ENCODE results near the gene SHISA5. TPM values are rescaled to one million over a fixed set of nuclear protein-coding genes. Genes with fewer than 3 reads are reported as not detected.
"Not testable (repeated sequence)": the region's sequence is repeated elsewhere in the genome, so short reads cannot be mapped to it uniquely, and the experiment has no call there.

The SHISA5 gene
- total and polyA plus RNA-seq, 4 donors = 40.7 to 104 (median 75.8) TPM

DNA sequence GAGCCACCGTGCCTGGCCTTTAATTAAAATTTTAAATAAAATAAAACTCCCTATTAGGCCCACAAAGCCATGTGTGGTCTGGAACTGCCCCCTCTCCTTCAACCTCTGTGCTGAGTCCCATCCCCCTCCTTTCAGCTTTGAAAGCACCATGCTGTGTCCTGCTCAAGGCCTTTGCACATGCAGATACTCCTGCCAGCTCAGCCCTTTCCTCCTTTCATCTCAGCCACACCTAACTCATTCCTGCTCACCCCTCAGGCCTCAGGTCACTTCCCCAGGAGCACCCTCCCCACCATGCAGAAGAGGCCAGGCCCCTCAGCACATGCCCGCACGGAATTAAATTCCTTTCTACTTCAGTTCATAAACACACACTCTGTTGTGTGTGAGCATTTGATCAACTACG, 29.4 kb downstream of the SHISA5 start:
- TF ChIP-seq EGR1 (IDR thresholded peaks at IDR 0.05; ENCODE audit: low read depth in 2 of 2) (no peak), TAF1 (conservative IDR thresholded peaks at IDR 0.05) (no peak), HNF4G (IDR thresholded peaks at IDR 0.05) (no peak), JUND (IDR thresholded peaks at IDR 0.05) (no peak), GABPA (IDR thresholded peaks at IDR 0.05 in 1 of 2, conservative IDR thresholded peaks at IDR 0.05 in 1 of 2) (no peak)
- TF ChIP-seq, protein P1, sequence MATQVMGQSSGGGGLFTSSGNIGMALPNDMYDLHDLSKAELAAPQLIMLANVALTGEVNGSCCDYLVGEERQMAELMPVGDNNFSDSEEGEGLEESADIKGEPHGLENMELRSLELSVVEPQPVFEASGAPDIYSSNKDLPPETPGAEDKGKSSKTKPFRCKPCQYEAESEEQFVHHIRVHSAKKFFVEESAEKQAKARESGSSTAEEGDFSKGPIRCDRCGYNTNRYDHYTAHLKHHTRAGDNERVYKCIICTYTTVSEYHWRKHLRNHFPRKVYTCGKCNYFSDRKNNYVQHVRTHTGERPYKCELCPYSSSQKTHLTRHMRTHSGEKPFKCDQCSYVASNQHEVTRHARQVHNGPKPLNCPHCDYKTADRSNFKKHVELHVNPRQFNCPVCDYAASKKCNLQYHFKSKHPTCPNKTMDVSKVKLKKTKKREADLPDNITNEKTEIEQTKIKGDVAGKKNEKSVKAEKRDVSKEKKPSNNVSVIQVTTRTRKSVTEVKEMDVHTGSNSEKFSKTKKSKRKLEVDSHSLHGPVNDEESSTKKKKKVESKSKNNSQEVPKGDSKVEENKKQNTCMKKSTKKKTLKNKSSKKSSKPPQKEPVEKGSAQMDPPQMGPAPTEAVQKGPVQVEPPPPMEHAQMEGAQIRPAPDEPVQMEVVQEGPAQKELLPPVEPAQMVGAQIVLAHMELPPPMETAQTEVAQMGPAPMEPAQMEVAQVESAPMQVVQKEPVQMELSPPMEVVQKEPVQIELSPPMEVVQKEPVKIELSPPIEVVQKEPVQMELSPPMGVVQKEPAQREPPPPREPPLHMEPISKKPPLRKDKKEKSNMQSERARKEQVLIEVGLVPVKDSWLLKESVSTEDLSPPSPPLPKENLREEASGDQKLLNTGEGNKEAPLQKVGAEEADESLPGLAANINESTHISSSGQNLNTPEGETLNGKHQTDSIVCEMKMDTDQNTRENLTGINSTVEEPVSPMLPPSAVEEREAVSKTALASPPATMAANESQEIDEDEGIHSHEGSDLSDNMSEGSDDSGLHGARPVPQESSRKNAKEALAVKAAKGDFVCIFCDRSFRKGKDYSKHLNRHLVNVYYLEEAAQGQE (IDR thresholded peaks at IDR 0.05) = no peak
- no peak overlapping the region for H3K27ac ChIP-seq (ENCODE audit: low read depth in 1 of 2, low read length in 2 of 2)
- H3K9ac ChIP-seq (ENCODE audit: low read depth in 1 of 2, low read length in 2 of 2) = no peak overlapping the region
- no peaks in the 10 kb centered on the region for H3K27me3 ChIP-seq (ENCODE audit: control insufficient read depth in 4 of 4, insufficient read depth in 4 of 4, low read length in 3 of 4)
- peaks cover 11 to 27% (median 22%) of the 10 kb centered on the region in 4 donors for H3K4me1 ChIP-seq (ENCODE audit: control insufficient read depth in 4 of 4, insufficient read depth in 4 of 4, low read length in 3 of 4)
- H3K4me3 ChIP-seq (ENCODE audit: low read depth in 1 of 3, low read length in 3 of 3) = no peak overlapping the region
- DNase-seq (ENCODE audit: low spot score) = no peak
- no peaks in the 10 kb centered on the region for H3K9me3 ChIP-seq (ENCODE audit: control insufficient read depth in 4 of 4, low read length in 3 of 4)
- no peaks in the 10 kb centered on the region for H3K36me3 ChIP-seq (ENCODE audit: control insufficient read depth in 4 of 4, insufficient read depth in 3 of 4, low read depth in 1 of 4, low read length in 3 of 4)
- WGBS = 88% methylated on average over 4 of the region's 4 CpGs

GRCh38 chr3:48474031-48474430, 29.9 kb downstream of the SHISA5 start:
- H3K4me3 ChIP-seq (ENCODE audit: low read depth in 1 of 3, low read length in 3 of 3); H3K36me3 ChIP-seq (ENCODE audit: control insufficient read depth in 4 of 4, insufficient read depth in 3 of 4, low read depth in 1 of 4, low read length in 3 of 4); H3K9ac ChIP-seq (ENCODE audit: low read depth in 1 of 2, low read length in 2 of 2); H3K9me3 ChIP-seq (ENCODE audit: control insufficient read depth in 4 of 4, low read length in 3 of 4); DNase-seq (ENCODE audit: low spot score); H3K27me3 ChIP-seq (ENCODE audit: control insufficient read depth in 4 of 4, insufficient read depth in 4 of 4, low read length in 3 of 4); H3K27ac ChIP-seq (ENCODE audit: low read depth in 1 of 2, low read length in 2 of 2): not testable (repeated sequence)
- H3K4me1 ChIP-seq (ENCODE audit: control insufficient read depth in 4 of 4, insufficient read depth in 4 of 4, low read length in 3 of 4) = peaks cover 15 to 33% (median 28%) of the 10 kb centered on the region in 4 donors
- WGBS = 96% methylated on average over 4 of the region's 4 CpGs

- H3K27ac ChIP-seq (ENCODE audit: low read depth in 1 of 2, low read length in 2 of 2) = peak overlapping the region; percentile 92 to 98
- no peaks in the 10 kb centered on the region for H3K27me3 ChIP-seq (ENCODE audit: control insufficient read depth in 4 of 4, insufficient read depth in 4 of 4, low read length in 3 of 4)
- no peak overlapping the region for H3K4me3 ChIP-seq (ENCODE audit: low read depth in 1 of 3, low read length in 3 of 3)
- WGBS = 75% methylated on average over 5 of the region's 5 CpGs
- H3K36me3 ChIP-seq (ENCODE audit: control insufficient read depth in 4 of 4, insufficient read depth in 3 of 4, low read depth in 1 of 4, low read length in 3 of 4) = peaks cover 0 to 5% (median 0%) of the 10 kb centered on the region in 4 donors
- no peak for DNase-seq (ENCODE audit: low spot score)
- no peak for TF ChIP-seq HNF4G (IDR thresholded peaks at IDR 0.05)
- no peak for TF ChIP-seq FOXA1 (IDR thresholded peaks at IDR 0.05)
- no peak for TF ChIP-seq GABPA (IDR thresholded peaks at IDR 0.05 in 1 of 2, conservative IDR thresholded peaks at IDR 0.05 in 1 of 2)
- no peak for TF ChIP-seq HNF4A (conservative IDR thresholded peaks at IDR 0.05)
- TF ChIP-seq RAD21 (IDR thresholded peaks at IDR 0.05) = no peak
- TF ChIP-seq MAX (IDR thresholded peaks at IDR 0.05) = no peak
- TF ChIP-seq, protein P1 (IDR thresholded peaks at IDR 0.05) = no peak
- TF ChIP-seq, protein P2, sequence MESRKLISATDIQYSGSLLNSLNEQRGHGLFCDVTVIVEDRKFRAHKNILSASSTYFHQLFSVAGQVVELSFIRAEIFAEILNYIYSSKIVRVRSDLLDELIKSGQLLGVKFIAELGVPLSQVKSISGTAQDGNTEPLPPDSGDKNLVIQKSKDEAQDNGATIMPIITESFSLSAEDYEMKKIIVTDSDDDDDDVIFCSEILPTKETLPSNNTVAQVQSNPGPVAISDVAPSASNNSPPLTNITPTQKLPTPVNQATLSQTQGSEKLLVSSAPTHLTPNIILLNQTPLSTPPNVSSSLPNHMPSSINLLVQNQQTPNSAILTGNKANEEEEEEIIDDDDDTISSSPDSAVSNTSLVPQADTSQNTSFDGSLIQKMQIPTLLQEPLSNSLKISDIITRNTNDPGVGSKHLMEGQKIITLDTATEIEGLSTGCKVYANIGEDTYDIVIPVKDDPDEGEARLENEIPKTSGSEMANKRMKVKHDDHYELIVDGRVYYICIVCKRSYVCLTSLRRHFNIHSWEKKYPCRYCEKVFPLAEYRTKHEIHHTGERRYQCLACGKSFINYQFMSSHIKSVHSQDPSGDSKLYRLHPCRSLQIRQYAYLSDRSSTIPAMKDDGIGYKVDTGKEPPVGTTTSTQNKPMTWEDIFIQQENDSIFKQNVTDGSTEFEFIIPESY (IDR thresholded peaks at IDR 0.05) = no peak
- TF ChIP-seq, protein P3, sequence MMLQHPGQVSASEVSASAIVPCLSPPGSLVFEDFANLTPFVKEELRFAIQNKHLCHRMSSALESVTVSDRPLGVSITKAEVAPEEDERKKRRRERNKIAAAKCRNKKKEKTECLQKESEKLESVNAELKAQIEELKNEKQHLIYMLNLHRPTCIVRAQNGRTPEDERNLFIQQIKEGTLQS (IDR thresholded peaks at IDR 0.05) = no peak
- no peak for TF ChIP-seq RXRA (IDR thresholded peaks at IDR 0.05)
- no peak overlapping the region for H3K9ac ChIP-seq (ENCODE audit: low read depth in 1 of 2, low read length in 2 of 2)
- H3K4me1 ChIP-seq (ENCODE audit: control insufficient read depth in 4 of 4, insufficient read depth in 4 of 4, low read length in 3 of 4) = peaks cover 18 to 37% (median 33%) of the 10 kb centered on the region in 4 donors
- H3K9me3 ChIP-seq (ENCODE audit: control insufficient read depth in 4 of 4, low read length in 3 of 4) = no peaks in the 10 kb centered on the region
Observed at GRCh38 chr3:48473617-48473952, 30.4 kb downstream of the SHISA5 start.
